ENCODE results near the gene BTBD19. TPM values are rescaled to one million over a fixed set of nuclear protein-coding genes. Genes with fewer than 3 reads are reported as not detected.

Gene BTBD19
- total RNA-seq, 1 donor = 21.4 TPM

GRCh38 chr1:44839576-44839975, 31.3 kb downstream of the BTBD19 start:
- no peak for TF ChIP-seq CTCF (IDR thresholded peaks at IDR 0.05; ENCODE audit: extremely low read depth, low read depth, low read length)
- Histone ChIP-seq H3K4me3 (ENCODE audit: insufficient read depth, low read length) (no peak overlapping the region), H2AFZ (ENCODE audit: low read length) (no peak overlapping the region), H3K4me2 (ENCODE audit: insufficient read depth, low read length) (no peak overlapping the region), H3K36me3 (ENCODE audit: insufficient read depth, low read length) (no peaks in the 10 kb centered on the region), H3K4me1 (ENCODE audit: insufficient read depth, low read length) (peaks cover 8% of the 10 kb centered on the region), H4K20me1 (ENCODE audit: insufficient read depth, low read length) (no peaks in the 10 kb centered on the region), H3K9me3 (ENCODE audit: low read depth, low read length) (no peaks in the 10 kb centered on the region), H3K27ac (ENCODE audit: low read depth, low read length) (no peak overlapping the region), H3K27me3 (ENCODE audit: insufficient read depth, low read length) (no peaks in the 10 kb centered on the region), H3K79me2 (ENCODE audit: insufficient read depth, low read length) (no peaks in the 10 kb centered on the region)
- no peak for DNase-seq (ENCODE audit: insufficient read length, low spot score, missing footprints)

- H3K4me3 ChIP-seq (ENCODE audit: insufficient read depth, low read length) = peak overlapping the region; percentile 74
- no peaks in the 10 kb centered on the region for H3K27me3 ChIP-seq (ENCODE audit: insufficient read depth, low read length)
- H3K9me3 ChIP-seq (ENCODE audit: low read depth, low read length) = no peaks in the 10 kb centered on the region
- no peaks in the 10 kb centered on the region for H3K36me3 ChIP-seq (ENCODE audit: insufficient read depth, low read length)
- H3K27ac ChIP-seq (ENCODE audit: low read depth, low read length) = no peak overlapping the region
- H2AFZ ChIP-seq (ENCODE audit: low read length) = peak overlapping the region; percentile 56
- DNase-seq (ENCODE audit: insufficient read length, low spot score, missing footprints) = no peak
- TF ChIP-seq CTCF (IDR thresholded peaks at IDR 0.05; ENCODE audit: extremely low read depth, low read depth, low read length) = no peak
- H3K79me2 ChIP-seq (ENCODE audit: insufficient read depth, low read length) = no peaks in the 10 kb centered on the region
- H3K4me1 ChIP-seq (ENCODE audit: insufficient read depth, low read length) = peaks cover 5% of the 10 kb centered on the region
- H3K4me2 ChIP-seq (ENCODE audit: insufficient read depth, low read length) = peak overlapping the region; percentile 82
- no peaks in the 10 kb centered on the region for H4K20me1 ChIP-seq (ENCODE audit: insufficient read depth, low read length)
Measured at GRCh38 chr1:44842486-44842861, 34.2 kb downstream of the BTBD19 start.

- H4K20me1 ChIP-seq (ENCODE audit: insufficient read depth, low read length) = no peaks in the 10 kb centered on the region
- DNase-seq (ENCODE audit: insufficient read length, low spot score, missing footprints) = peak; percentile 96
- H3K4me2 ChIP-seq (ENCODE audit: insufficient read depth, low read length) = peak within 1 kb of the TSS; percentile 82
- peak within 1 kb of the TSS; percentile 56 for H2AFZ ChIP-seq (ENCODE audit: low read length)
- H3K27me3 ChIP-seq (ENCODE audit: insufficient read depth, low read length) = no peaks in the 10 kb centered on the region
- no peak within 1 kb of the TSS for H3K27ac ChIP-seq (ENCODE audit: low read depth, low read length)
- TF ChIP-seq CTCF (IDR thresholded peaks at IDR 0.05; ENCODE audit: extremely low read depth, low read depth, low read length) = no peak
- H3K4me3 ChIP-seq (ENCODE audit: insufficient read depth, low read length) = peak within 1 kb of the TSS; percentile 74
- H3K9me3 ChIP-seq (ENCODE audit: low read depth, low read length) = no peaks in the 10 kb centered on the region
- H3K79me2 ChIP-seq (ENCODE audit: insufficient read depth, low read length) = no peaks in the 10 kb centered on the region
- peaks cover 5% of the 10 kb centered on the region for H3K4me1 ChIP-seq (ENCODE audit: insufficient read depth, low read length)
- H3K36me3 ChIP-seq (ENCODE audit: insufficient read depth, low read length) = no peaks in the 10 kb centered on the region
Measured at GRCh38 chr1:44842862-44843655, 34.7 kb downstream of the BTBD19 start, which contains the start of gene PTCH2. Gene PTCH2, minus strand, starts transcription at chr1:44843253. Its CDS starts 321 bp downstream, at chr1:44842932.

- Histone ChIP-seq H3K79me2 (ENCODE audit: insufficient read depth, low read length) (no peaks in the 10 kb centered on the region), H4K20me1 (ENCODE audit: insufficient read depth, low read length) (no peaks in the 10 kb centered on the region), H3K27me3 (ENCODE audit: insufficient read depth, low read length) (no peaks in the 10 kb centered on the region), H3K9me3 (ENCODE audit: low read depth, low read length) (no peaks in the 10 kb centered on the region), H3K36me3 (ENCODE audit: insufficient read depth, low read length) (no peaks in the 10 kb centered on the region), H3K27ac (ENCODE audit: low read depth, low read length) (no peak overlapping the region), H2AFZ (ENCODE audit: low read length) (no peak overlapping the region), H3K4me3 (ENCODE audit: insufficient read depth, low read length) (no peak overlapping the region), H3K4me1 (ENCODE audit: insufficient read depth, low read length) (peaks cover 5% of the 10 kb centered on the region), H3K4me2 (ENCODE audit: insufficient read depth, low read length) (no peak overlapping the region)
- DNase-seq (ENCODE audit: insufficient read length, low spot score, missing footprints) = no peak
- no peak for TF ChIP-seq CTCF (IDR thresholded peaks at IDR 0.05; ENCODE audit: extremely low read depth, low read depth, low read length)
Measured at GRCh38 chr1:44846985-44847384, 38.7 kb downstream of the BTBD19 start.
